Calu3 (cell line): ENCODE measurements around the gene OR11L1. TPM values are rescaled to one million over a fixed set of nuclear protein-coding genes. Genes with fewer than 3 reads are reported as not detected.

Source experiments
- BruUV-seq: library from RNA; stranded (reverse); fragments of 400-500 nt; replicated peaks from 2 replicates; lab custom pipeline; 2021; lab: Mats Ljungman, UMichigan
- CTCF ChIA-PET: fragments of 300-600 bp; sonication (Branson Sonifier 250); formaldehyde crosslinking; loops from one replicate; lab custom pipeline; 2022; ENCODE audit warnings: antibody characterized with exemption; lab: Charles Lee
- DNase-seq: peaks from one replicate; pipeline ENCODE4 v3.0.0; 2022
- H3K27ac Mint-ChIP-seq: one replicate; pipeline ENCODE4 v1.8.0; 2022; ENCODE audit warnings: mixed read lengths; ENCODE audit not compliant: unreplicated experiment
- H3K27me3 Mint-ChIP-seq: one replicate; pipeline ENCODE4 v1.8.0; 2022; ENCODE audit warnings: mixed read lengths; ENCODE audit not compliant: unreplicated experiment
- H3K36me3 Mint-ChIP-seq: one replicate; pipeline ENCODE4 v1.8.0; 2022; ENCODE audit warnings: mild to moderate bottlenecking, moderate library complexity, mixed read lengths; ENCODE audit not compliant: insufficient read depth, unreplicated experiment
- H3K4me1 Mint-ChIP-seq: one replicate; pipeline ENCODE4 v1.8.0; 2022; ENCODE audit warnings: mild to moderate bottlenecking, low read depth, mixed read lengths; ENCODE audit not compliant: unreplicated experiment
- H3K4me3 Mint-ChIP-seq: one replicate; pipeline ENCODE4 v1.8.0; 2022; ENCODE audit warnings: mild to moderate bottlenecking, low read depth, moderate library complexity, mixed read lengths; ENCODE audit not compliant: unreplicated experiment
- H3K9me3 Mint-ChIP-seq: one replicate; pipeline ENCODE4 v1.8.0; 2022; ENCODE audit warnings: low read depth, mixed read lengths; ENCODE audit not compliant: unreplicated experiment
- intact Hi-C: fragments of 100-400 bp; cut with micrococcal nuclease; formaldehyde crosslinking; loops from one replicate; pipeline ENCODE4 v1.10.0; 2022; ENCODE audit not compliant: unreplicated experiment
- total RNA-seq: library from RNA; stranded (reverse); gene quantifications from 2 replicates; pipeline ENCODE4 v1.2.3, GENCODE V29; 2022
- TF ChIP-seq, protein P1 (sequence below): fragments of 200-600 bp; IDR thresholded peaks from one replicate; pipeline ENCODE4 v1.8.0; 2022; ENCODE audit warnings: antibody characterized with exemption; ENCODE audit not compliant: unreplicated experiment

The OR11L1 gene
- total RNA-seq, 1 experiment from 2014 or later, result not detected

- Mint-ChIP-seq H3K9me3 (peaks cover 15% of the 10 kb centered on the region), H3K27ac (no peak overlapping the region), H3K4me1 (no peaks in the 10 kb centered on the region), H3K4me3 (no peak overlapping the region), H3K27me3 (no peaks in the 10 kb centered on the region), H3K36me3 (no peaks in the 10 kb centered on the region)
- TF ChIP-seq, protein P1, sequence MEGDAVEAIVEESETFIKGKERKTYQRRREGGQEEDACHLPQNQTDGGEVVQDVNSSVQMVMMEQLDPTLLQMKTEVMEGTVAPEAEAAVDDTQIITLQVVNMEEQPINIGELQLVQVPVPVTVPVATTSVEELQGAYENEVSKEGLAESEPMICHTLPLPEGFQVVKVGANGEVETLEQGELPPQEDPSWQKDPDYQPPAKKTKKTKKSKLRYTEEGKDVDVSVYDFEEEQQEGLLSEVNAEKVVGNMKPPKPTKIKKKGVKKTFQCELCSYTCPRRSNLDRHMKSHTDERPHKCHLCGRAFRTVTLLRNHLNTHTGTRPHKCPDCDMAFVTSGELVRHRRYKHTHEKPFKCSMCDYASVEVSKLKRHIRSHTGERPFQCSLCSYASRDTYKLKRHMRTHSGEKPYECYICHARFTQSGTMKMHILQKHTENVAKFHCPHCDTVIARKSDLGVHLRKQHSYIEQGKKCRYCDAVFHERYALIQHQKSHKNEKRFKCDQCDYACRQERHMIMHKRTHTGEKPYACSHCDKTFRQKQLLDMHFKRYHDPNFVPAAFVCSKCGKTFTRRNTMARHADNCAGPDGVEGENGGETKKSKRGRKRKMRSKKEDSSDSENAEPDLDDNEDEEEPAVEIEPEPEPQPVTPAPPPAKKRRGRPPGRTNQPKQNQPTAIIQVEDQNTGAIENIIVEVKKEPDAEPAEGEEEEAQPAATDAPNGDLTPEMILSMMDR, result no peak
- intact Hi-C loops, result no loop called here
- CTCF ChIA-PET, result no interaction called here
- no TSS peak for BruUV-seq
- no peak for DNase-seq
Measured at GRCh38 chr1:247864644-247865043, 22.9 kb upstream of the OR11L1 start.

DNA sequence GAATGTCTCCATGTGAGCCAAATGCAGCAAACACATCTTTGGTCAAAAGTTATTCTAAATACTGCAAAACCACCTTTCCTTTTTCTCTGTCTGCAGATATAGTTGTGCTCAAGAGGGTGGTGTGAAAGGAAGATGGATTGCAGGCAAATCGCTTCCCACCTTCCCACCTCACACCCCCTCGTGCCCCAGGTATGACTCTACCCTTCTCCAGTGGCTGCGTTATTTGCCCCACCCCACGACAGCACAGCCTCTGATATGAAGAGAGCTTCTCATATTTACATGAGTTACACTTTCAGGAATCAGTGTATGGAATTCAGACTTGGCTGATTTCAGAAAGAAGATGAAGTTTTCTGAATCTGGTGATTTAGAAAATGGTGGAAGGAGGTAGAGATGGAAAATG is 21.1 kb upstream of the OR11L1 start:
- H3K27ac Mint-ChIP-seq, result no peak overlapping the region
- DNase-seq, result no peak
- intact Hi-C loops, result no loop called here
- H3K9me3 Mint-ChIP-seq, result peaks cover 17% of the 10 kb centered on the region
- no peaks in the 10 kb centered on the region for H3K4me1 Mint-ChIP-seq
- TF ChIP-seq, protein P1, result no peak
- no peaks in the 10 kb centered on the region for H3K27me3 Mint-ChIP-seq
- H3K36me3 Mint-ChIP-seq, result no peaks in the 10 kb centered on the region
- BruUV-seq, result no TSS peak
- CTCF ChIA-PET, result no interaction called here
- H3K4me3 Mint-ChIP-seq, result no peak overlapping the region

- no TSS peak for BruUV-seq
- Mint-ChIP-seq H3K27me3 (no peaks in the 10 kb centered on the region), H3K4me1 (no peaks in the 10 kb centered on the region), H3K4me3 (no peak overlapping the region), H3K36me3 (no peaks in the 10 kb centered on the region), H3K27ac (no peak overlapping the region), H3K9me3 (peaks cover 30% of the 10 kb centered on the region)
- DNase-seq, result no peak
- TF ChIP-seq, protein P1, result no peak
- intact Hi-C loops, result no loop called here
- CTCF ChIA-PET, result no interaction called here
Measured at GRCh38 chr1:247857985-247858619, 16.4 kb upstream of the OR11L1 start.

- Mint-ChIP-seq H3K9me3 (peaks cover 30% of the 10 kb centered on the region), H3K36me3 (no peaks in the 10 kb centered on the region), H3K4me3 (no peak within 1 kb of the TSS), H3K27ac (no peak within 1 kb of the TSS), H3K27me3 (no peaks in the 10 kb centered on the region), H3K4me1 (no peaks in the 10 kb centered on the region)
- no TSS peak for BruUV-seq
- DNase-seq, result no peak
- intact Hi-C loops, result no loop called here
- CTCF ChIA-PET, result no interaction called here
- TF ChIP-seq, protein P1, result no peak
Measured at GRCh38 chr1:247857069-247857984, 15.6 kb upstream of the OR11L1 start, which contains the start of gene TRIM58. Gene TRIM58, plus strand, starts transcription at chr1:247857187. Its CDS starts 60 bp downstream, at chr1:247857247.
